Endothelial cell of umbilical vein (primary cell): Measurements from ENCODE around the gene FTO. TPM values are rescaled to one million over a fixed set of nuclear protein-coding genes. Genes with fewer than 3 reads are reported as not detected.
"Not testable (repeated sequence)": the region's sequence is repeated elsewhere in the genome, so short reads cannot be mapped to it uniquely, and the experiment has no call there.

ENCODE experiments used
- BruUV-seq: library from RNA; stranded (reverse); fragments of 400-500 nt; replicated peaks from 2 replicates; lab custom pipeline; 2021; lab: Mats Ljungman, UMichigan
- CTCF ChIA-PET: fragments of 300-600, 350-600 bp; sonication (Branson Sonifier 250); formaldehyde crosslinking; loops from one replicate; lab custom pipeline; 2021; ENCODE audit warnings: antibody characterized with exemption, inconsistent platforms; lab: Charles Lee
- POLR2A ChIA-PET: fragments of 300-600, 350-600 bp; sonication (Branson Sonifier 250); formaldehyde crosslinking; loops from one replicate; lab custom pipeline; 2021; ENCODE audit warnings: antibody characterized with exemption, inconsistent platforms; lab: Charles Lee
- DNase-seq: peaks from one replicate; pipeline ENCODE4 v3.0.0-alpha.2; 2011; ENCODE audit warnings: low read depth, low spot score
- FAIRE-seq: peaks from 2 replicates; lab custom pipeline; 2011; peaks lifted over from hg19 to GRCh38; lab: Jason Lieb, UNC
- H2AFZ ChIP-seq: 2 replicates; pipeline ENCODE4 v1.6.0; 2012; ENCODE audit warnings: low read depth, low read length, control low read depth, inconsistent platforms
- H3K27ac ChIP-seq: 2 replicates; pipeline ENCODE4 v1.5.1; 2011; ENCODE audit warnings: low read depth, mild to moderate bottlenecking, control low read depth, low read length, moderate library complexity; ENCODE audit not compliant: insufficient read depth
- H3K27me3 ChIP-seq, 2 experiments: 2 replicates each; pipeline versions ENCODE4 v1.6.0 to v1.6.1; 2011; ENCODE audit warnings: low read length in 2 of 2, mixed read lengths in 1 of 2; ENCODE audit not compliant: control insufficient read depth in 2 of 2, insufficient read depth in 2 of 2
- H3K36me3 ChIP-seq, 2 experiments: 2 replicates in 1 of 2; 3 replicates in 1 of 2; pipeline ENCODE4 v1.5.1; 2011; ENCODE audit warnings: low read length in 2 of 2, mild to moderate bottlenecking in 1 of 2, moderate library complexity in 1 of 2; ENCODE audit not compliant: control insufficient read depth in 2 of 2, insufficient read depth in 2 of 2; ENCODE audit errors: extremely low read depth in 1 of 2
- H3K4me1 ChIP-seq: 3 replicates; pipeline ENCODE4 v1.5.1; 2011; ENCODE audit warnings: mild to moderate bottlenecking, low read length; ENCODE audit not compliant: control insufficient read depth, insufficient read depth; ENCODE audit errors: extremely low read depth
- H3K4me2 ChIP-seq: 2 replicates; pipeline ENCODE4 v1.6.1; 2011; ENCODE audit warnings: low read length, control low read depth, mixed read lengths; ENCODE audit not compliant: insufficient read depth
- H3K4me3 ChIP-seq, 3 experiments: fragments of 200-600 bp in 1 of 3; sonication (generic), shearing (Covaris generic) in 1 of 3; replicated peaks in 1 of 3; 2 replicates each; pipeline ENCODE4 v1.5.1; 2011 to 2016; ENCODE audit warnings: control low read depth in 3 of 3, low read length in 3 of 3, mild to moderate bottlenecking in 2 of 3, inconsistent platforms in 1 of 3, low read depth in 1 of 3, moderate library complexity in 1 of 3; ENCODE audit not compliant: insufficient read depth in 1 of 3
- H3K79me2 ChIP-seq: 2 replicates; pipeline ENCODE4 v1.6.0; 2012; ENCODE audit warnings: low read length, inconsistent platforms; ENCODE audit not compliant: control insufficient read depth, insufficient read depth
- H3K9ac ChIP-seq: replicated peaks from 2 replicates; pipeline ENCODE3; 2011; ENCODE audit warnings: low read length, control low read depth; ENCODE audit not compliant: insufficient read depth; ENCODE audit errors: extremely low read depth
- H3K9me1 ChIP-seq: replicated peaks from 3 replicates; pipeline ENCODE4 v1.6.0; 2011; ENCODE audit warnings: mild to moderate bottlenecking, low read length; ENCODE audit not compliant: control insufficient read depth, insufficient read depth; ENCODE audit errors: extremely low read depth
- H3K9me3 ChIP-seq: replicated peaks from 2 replicates; pipeline ENCODE4 v1.5.1; 2012; ENCODE audit warnings: low read length, inconsistent platforms; ENCODE audit not compliant: control insufficient read depth, insufficient read depth
- H4K20me1 ChIP-seq: replicated peaks from 2 replicates; pipeline ENCODE3; 2011; ENCODE audit warnings: mild to moderate bottlenecking, low read length; ENCODE audit not compliant: control insufficient read depth, insufficient read depth; ENCODE audit errors: extremely low read depth
- EZH2 ChIP-seq: IDR thresholded peaks from 2 replicates; pipeline ENCODE4 v1.6.1; 2012; ENCODE audit warnings: borderline replicate concordance, low read depth, mild to moderate bottlenecking, moderate library complexity, low read length, inconsistent platforms; ENCODE audit not compliant: severe bottlenecking
- GATA2 ChIP-seq: IDR thresholded peaks from 2 replicates; pipeline ENCODE4 v1.7.0; 2011; ENCODE audit warnings: low read depth, mild to moderate bottlenecking, moderate library complexity, mixed read lengths, low read length; ENCODE audit not compliant: insufficient read length, insufficient read depth
- MYC ChIP-seq: IDR thresholded peaks from one replicate; pipeline ENCODE4 v1.6.1; 2011; ENCODE audit warnings: mild to moderate bottlenecking, low read depth, low read length
- dilution Hi-C: fragments of 300-500 bp; cut with MboI; formaldehyde crosslinking; loops from one replicate; pipeline ENCODE4 v1.15.0; 2019; ENCODE audit warnings: low sequenced_read_pairs; ENCODE audit not compliant: extremely low pct_ligation_motif_present
- intact Hi-C: fragments of 100-400 bp; cut with micrococcal nuclease; formaldehyde crosslinking; loops from one replicate; pipeline ENCODE4 v1.10.0; 2022
- polyA plus RNA-seq, 4 experiments: library from polyadenylated mRNA; depleted of rRNA in 3 of 4; stranded (reverse) in 3 of 4; unstranded in 1 of 4; fragments of >200 nt; gene quantifications; 2 replicates each; pipeline versions ENCODE4 v1.2.1 to v1.2.3, GENCODE V29; 2011 to 2012; ENCODE audit warnings: missing spikeins in 1 of 4
- total RNA-seq: library from RNA; stranded (reverse); gene quantifications from 2 replicates; pipeline ENCODE4 v1.2.3, GENCODE V29; 2021
- TF ChIP-seq, protein P1 (sequence below): IDR thresholded peaks from 2 replicates; pipeline ENCODE4 v1.6.1; 2011; ENCODE audit not compliant: insufficient read depth, insufficient read length
- TF ChIP-seq, protein P2 (sequence below), 2 donors: IDR thresholded peaks; 1 replicate in 1 of 2; 2 replicates in 1 of 2; pipeline ENCODE4 v1.5.1; 2011; ENCODE audit warnings: low read length in 2 of 2, mild to moderate bottlenecking in 2 of 2, moderate library complexity in 2 of 2, control low read depth in 1 of 2, inconsistent platforms in 1 of 2, low read depth in 1 of 2; ENCODE audit not compliant: insufficient read depth in 1 of 2; ENCODE audit errors: extremely low read depth in 1 of 2

FTO gene
- total and polyA plus RNA-seq, 2 donors (not counting 3 experiments of a cell fraction or from before 2014, with no cell fraction given), result 48.6 to 87.1 TPM

DNA sequence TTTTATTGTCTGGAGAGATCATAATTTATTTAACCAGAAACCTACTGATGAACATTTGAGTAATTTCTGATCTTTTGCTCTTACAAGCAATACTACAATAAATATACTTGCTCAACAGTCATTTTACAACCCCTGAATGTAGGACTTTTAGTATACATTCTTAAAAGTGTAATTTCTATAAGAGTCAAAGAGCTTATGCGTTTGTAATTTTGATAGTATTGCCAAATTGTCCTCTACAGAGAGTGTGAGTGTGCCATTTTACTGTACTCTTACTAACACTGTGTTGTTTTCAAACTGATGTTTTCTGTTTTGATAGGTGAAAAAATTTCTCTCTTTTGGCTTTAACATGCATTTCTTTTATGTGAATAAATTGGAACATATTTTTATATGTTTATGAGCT, 139.1 kb downstream of the FTO start:
- Histone ChIP-seq H3K4me3 (no peak overlapping the region), H3K9me1 (no peaks in the 10 kb centered on the region), H3K27ac (no peak overlapping the region), H3K36me3 (no peaks in the 10 kb centered on the region), H3K4me1 (no peaks in the 10 kb centered on the region), H4K20me1 (no peaks in the 10 kb centered on the region), H3K27me3 (no peaks in the 10 kb centered on the region), H3K79me2 (no peaks in the 10 kb centered on the region), H3K9me3 (no peaks in the 10 kb centered on the region), H3K9ac (no peak overlapping the region), H3K4me2 (no peak overlapping the region), H2AFZ (no peak overlapping the region)
- dilution Hi-C loops, result no loop called here
- no peak for TF ChIP-seq MYC
- TF ChIP-seq GATA2, result no peak
- TF ChIP-seq, protein P1, sequence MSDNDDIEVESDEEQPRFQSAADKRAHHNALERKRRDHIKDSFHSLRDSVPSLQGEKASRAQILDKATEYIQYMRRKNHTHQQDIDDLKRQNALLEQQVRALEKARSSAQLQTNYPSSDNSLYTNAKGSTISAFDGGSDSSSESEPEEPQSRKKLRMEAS, result no peak
- CTCF ChIA-PET, result interaction anchor here (1.3 kb wide), 1 partner anchor 49 kb away, joined by 3 read pairs; no protein-coding TSS in a partner anchor
- no peak for FAIRE-seq
- POLR2A ChIA-PET, result no interaction called here
- BruUV-seq, result no TSS peak
- DNase-seq, result no peak
- intact Hi-C loops, result no loop called here

DNA sequence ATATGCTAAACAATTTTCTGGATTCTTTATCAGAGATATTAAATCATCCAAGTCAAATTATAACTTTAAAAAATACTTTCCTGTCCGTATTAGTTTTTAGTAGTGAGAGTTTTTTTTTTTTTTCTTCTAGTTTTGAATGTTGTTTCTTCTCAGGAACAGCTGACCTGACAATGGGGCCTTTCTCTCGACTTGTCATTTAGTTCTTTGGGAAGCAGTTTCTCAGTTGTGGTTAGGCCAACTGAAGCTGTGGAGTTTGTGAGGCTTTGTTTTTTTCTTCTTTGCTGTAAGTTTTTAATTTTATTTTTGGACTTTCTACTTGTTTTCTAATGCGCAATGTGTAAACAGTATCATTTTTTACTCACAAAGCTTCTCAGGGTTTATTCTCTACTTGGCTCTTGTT, 140.8 kb downstream of the FTO start:
- ChIA-PET CTCF (interaction anchor here (1.1 kb wide), 1 partner anchor 12 kb away, joined by 3 read pairs; no protein-coding TSS in a partner anchor), POLR2A (no interaction called here)
- Histone ChIP-seq H3K9ac (no peak overlapping the region), H3K9me1 (no peaks in the 10 kb centered on the region), H3K9me3 (no peaks in the 10 kb centered on the region), H3K4me1 (no peaks in the 10 kb centered on the region), H3K36me3 (no peaks in the 10 kb centered on the region), H4K20me1 (no peaks in the 10 kb centered on the region), H3K27me3 (no peaks in the 10 kb centered on the region), H2AFZ (no peak overlapping the region), H3K4me3 (no peak overlapping the region), H3K79me2 (no peaks in the 10 kb centered on the region), H3K27ac (no peak overlapping the region), H3K4me2 (no peak overlapping the region)
- FAIRE-seq, result no peak
- no peak for TF ChIP-seq EZH2
- TF ChIP-seq, protein P2, sequence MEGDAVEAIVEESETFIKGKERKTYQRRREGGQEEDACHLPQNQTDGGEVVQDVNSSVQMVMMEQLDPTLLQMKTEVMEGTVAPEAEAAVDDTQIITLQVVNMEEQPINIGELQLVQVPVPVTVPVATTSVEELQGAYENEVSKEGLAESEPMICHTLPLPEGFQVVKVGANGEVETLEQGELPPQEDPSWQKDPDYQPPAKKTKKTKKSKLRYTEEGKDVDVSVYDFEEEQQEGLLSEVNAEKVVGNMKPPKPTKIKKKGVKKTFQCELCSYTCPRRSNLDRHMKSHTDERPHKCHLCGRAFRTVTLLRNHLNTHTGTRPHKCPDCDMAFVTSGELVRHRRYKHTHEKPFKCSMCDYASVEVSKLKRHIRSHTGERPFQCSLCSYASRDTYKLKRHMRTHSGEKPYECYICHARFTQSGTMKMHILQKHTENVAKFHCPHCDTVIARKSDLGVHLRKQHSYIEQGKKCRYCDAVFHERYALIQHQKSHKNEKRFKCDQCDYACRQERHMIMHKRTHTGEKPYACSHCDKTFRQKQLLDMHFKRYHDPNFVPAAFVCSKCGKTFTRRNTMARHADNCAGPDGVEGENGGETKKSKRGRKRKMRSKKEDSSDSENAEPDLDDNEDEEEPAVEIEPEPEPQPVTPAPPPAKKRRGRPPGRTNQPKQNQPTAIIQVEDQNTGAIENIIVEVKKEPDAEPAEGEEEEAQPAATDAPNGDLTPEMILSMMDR (IDR thresholded peaks at IDR 0.05; ENCODE audit: extremely low read depth in 1 of 2, insufficient read depth in 1 of 2, low read depth in 1 of 2, low read length in 2 of 2), result no peak
- intact Hi-C loops, result no loop called here
- no peak for DNase-seq
- no TSS peak for BruUV-seq
- dilution Hi-C loops, result no loop called here

DNA sequence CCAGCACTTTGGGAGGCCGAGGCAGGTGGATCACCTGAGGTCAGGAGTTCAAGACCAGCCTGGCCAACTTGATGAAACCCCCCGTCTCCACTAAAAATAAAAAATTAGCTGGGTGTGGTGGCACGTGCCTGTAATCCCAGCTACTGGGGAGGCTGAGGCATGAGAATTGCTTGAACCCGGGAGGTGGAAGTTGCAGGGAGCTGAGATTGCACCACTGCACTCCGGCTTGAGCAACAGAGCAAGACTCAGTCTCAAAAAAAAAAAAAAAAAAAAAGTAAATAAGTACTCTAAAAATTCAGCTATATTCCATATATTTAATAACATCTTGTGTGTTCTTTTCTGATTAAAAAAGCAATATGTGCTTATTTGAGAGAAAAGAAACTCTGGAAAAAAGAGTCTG, 142.6 kb downstream of the FTO start:
- H3K27ac ChIP-seq, H3K79me2 ChIP-seq, H3K27me3 ChIP-seq, H3K4me2 ChIP-seq, intact Hi-C loops, H3K9ac ChIP-seq, DNase-seq, H3K9me3 ChIP-seq, H3K4me1 ChIP-seq, H4K20me1 ChIP-seq, FAIRE-seq, H3K36me3 ChIP-seq, BruUV-seq, dilution Hi-C loops, H3K4me3 ChIP-seq, H2AFZ ChIP-seq, H3K9me1 ChIP-seq: not testable (repeated sequence)
- POLR2A ChIA-PET, result interaction anchor here (0.6 kb wide), 1 partner anchor 266 kb away, joined by 3 read pairs; no protein-coding TSS in a partner anchor
- CTCF ChIA-PET, result interaction anchor here (1.3 kb wide), 1 partner anchor 45 kb away, joined by 3 read pairs; no protein-coding TSS in a partner anchor
